Stimulated activated CD8-positive, alpha-beta memory T cell treated with anti-CD3 and anti-CD28 coated beads, Interleukin-7, amount 100 ng/mL, for 4 hours (primary cell): ENCODE measurements around the gene ELMO1.
"Not testable (repeated sequence)": the region's sequence is repeated elsewhere in the genome, so short reads cannot be mapped to it uniquely, and the experiment has no call there.

Source experiments
- DNase-seq, 2 donors: peaks; one replicate each; pipeline ENCODE4 v3.0.0-alpha.2; 2020; ENCODE audit warnings: low read depth in 2 of 2

Gene ELMO1

GRCh38 chr7:36982766-36983165 lies 465.9 kb downstream of the ELMO1 start:
- no peak for DNase-seq

- DNase-seq = no peak
These were observed 468.8 kb downstream of the ELMO1 start for GRCh38 chr7:36979810-36980248.

GRCh38 chr7:36978461-36978860 lies 470.2 kb downstream of the ELMO1 start:
- no peak for DNase-seq

- no peak for DNase-seq
These were observed 470.8 kb downstream of the ELMO1 start for GRCh38 chr7:36977878-36978277.

- not testable (repeated sequence) for DNase-seq
These were observed 475.1 kb downstream of the ELMO1 start for GRCh38 chr7:36973534-36973933.

- no peak for DNase-seq
These were observed 476.5 kb downstream of the ELMO1 start for GRCh38 chr7:36972140-36972518.

- DNase-seq = no peak
These were observed 477.0 kb downstream of the ELMO1 start for GRCh38 chr7:36971515-36972139.

GRCh38 chr7:36970551-36971514 lies 477.8 kb downstream of the ELMO1 start:
- DNase-seq = no peak

- no peak for DNase-seq
These were observed 479.3 kb downstream of the ELMO1 start for GRCh38 chr7:36969376-36969775.

- DNase-seq = no peak
These were observed 481.3 kb downstream of the ELMO1 start for GRCh38 chr7:36967387-36967786.

- DNase-seq = no peak
These were observed 482.0 kb downstream of the ELMO1 start for GRCh38 chr7:36966636-36967035.

- no peak for DNase-seq
These were observed 482.6 kb downstream of the ELMO1 start for GRCh38 chr7:36966039-36966438.

GRCh38 chr7:36965625-36966024 lies 483.0 kb downstream of the ELMO1 start:
- DNase-seq = no peak

GRCh38 chr7:36964297-36964696 lies 484.4 kb downstream of the ELMO1 start:
- no peak for DNase-seq

- DNase-seq = no peak
These were observed 486.3 kb downstream of the ELMO1 start for GRCh38 chr7:36962367-36962766.

GRCh38 chr7:36961693-36962092 lies 487.0 kb downstream of the ELMO1 start:
- no peak for DNase-seq

- DNase-seq = no peak
These were observed 487.6 kb downstream of the ELMO1 start for GRCh38 chr7:36961097-36961496.

- no peak for DNase-seq
These were observed 488.6 kb downstream of the ELMO1 start for GRCh38 chr7:36960105-36960504.

- no peak for DNase-seq
These were observed 490.4 kb downstream of the ELMO1 start for GRCh38 chr7:36958111-36958733.

- no peak for DNase-seq
These were observed 491.0 kb downstream of the ELMO1 start for GRCh38 chr7:36957620-36958019.

- DNase-seq = no peak
These were observed 491.9 kb downstream of the ELMO1 start for GRCh38 chr7:36956814-36957213.

- DNase-seq = no peak
These were observed 493.1 kb downstream of the ELMO1 start for GRCh38 chr7:36955456-36956129.
